T1000 (cell line): Measurements from ENCODE around the gene CCDC27.

Experiments
- DNase-seq: peaks from one replicate; lab custom pipeline; 2025; ENCODE audit warnings: mixed read lengths; lab: John Stamatoyannopoulos, UW

CCDC27 gene

GRCh38 chr1:3777078-3777547 lies 24.9 kb downstream of the CCDC27 start:
- no peak for DNase-seq

GRCh38 chr1:3777647-3778589 lies 25.7 kb downstream of the CCDC27 start:
- DNase-seq = no peak

DNA sequence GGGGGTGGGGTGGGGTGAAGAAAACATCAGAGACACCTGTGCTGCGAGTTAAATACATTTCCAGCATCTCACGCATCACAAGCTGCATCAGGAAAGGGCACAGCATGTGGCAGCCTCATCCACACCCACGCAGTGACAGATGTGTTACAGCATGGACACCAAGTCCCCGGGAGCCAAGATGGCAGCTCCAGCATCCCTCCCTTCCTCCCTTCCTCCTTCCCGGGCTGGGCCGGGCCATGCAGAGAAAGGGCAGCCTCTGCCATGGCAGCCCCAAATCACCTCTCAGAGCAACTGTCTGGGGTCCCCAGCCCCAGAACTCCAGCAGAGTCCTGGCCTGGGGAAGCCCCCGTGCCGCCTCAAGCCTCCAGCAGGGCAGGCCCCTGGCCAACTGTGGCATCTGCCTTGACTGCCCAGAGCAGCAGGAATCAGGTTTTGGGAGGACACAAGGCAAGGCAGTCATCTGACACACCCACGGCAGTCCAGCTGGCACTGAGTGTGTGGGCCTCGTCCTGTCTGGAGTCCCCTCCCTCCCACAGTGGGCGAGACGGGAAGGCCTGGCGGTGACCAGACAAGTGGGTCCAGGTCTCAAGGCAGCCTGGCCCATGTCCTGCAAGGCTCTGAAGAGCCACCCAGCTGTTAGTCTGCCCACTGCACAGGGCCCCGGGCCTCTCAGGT lies 26.5 kb downstream of the CCDC27 start:
- DNase-seq = no peak

DNA sequence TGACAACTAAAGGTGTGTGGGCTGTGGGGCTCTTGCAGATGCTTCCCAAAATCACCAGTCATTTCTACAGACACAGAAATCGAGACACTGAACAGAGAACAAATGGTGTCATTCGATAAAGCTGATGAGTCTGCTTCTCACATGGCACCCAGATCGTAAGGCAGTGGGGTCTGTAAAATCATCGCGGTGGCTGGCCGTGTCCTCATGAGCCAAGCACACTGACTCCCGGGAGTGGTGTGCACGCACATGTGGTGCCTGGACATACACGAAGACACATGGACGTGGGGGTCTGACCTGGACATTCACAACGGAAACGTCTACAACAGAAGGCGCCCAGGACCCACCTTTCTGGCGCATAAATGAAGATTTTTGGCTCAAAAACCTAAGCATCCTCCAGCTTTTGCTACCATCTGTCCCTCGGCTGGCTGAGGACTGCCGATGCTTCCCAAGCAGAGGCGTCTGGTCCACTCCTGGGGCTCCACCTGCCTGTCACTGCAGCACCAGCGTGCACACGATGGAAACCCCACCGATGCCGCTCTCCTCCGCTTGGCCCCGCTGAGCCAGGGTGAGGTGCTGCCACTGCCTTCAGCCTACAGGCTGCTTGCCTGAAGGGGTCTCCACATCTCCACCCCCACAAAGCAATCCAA lies 27.1 kb downstream of the CCDC27 start:
- no peak for DNase-seq

DNA sequence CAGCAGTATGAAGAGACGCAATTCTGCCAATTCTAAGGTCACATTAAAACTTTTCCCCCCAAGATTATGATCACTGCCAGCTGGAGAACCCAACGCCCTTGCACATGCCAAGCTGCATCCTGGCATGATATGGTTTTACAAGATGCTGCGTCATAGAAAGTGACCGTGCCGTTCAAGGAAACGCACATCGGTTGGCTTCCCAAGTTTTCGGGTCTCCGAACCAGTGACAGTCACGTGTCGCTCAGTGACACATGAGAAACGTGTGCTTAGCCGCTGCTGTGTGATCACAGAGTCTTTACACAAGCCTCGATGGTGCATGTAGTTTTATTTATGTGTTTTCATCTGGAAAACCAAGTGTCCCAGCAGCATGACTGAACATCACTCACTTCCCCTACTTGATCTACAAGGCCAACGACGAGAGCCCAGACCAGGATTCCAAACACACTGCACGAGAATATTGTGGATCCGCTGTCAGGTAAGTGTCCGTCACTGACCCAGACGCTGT lies 27.7 kb downstream of the CCDC27 start:
- no peak for DNase-seq

- DNase-seq = no peak
Measured at GRCh38 chr1:3780901-3781300, 28.7 kb downstream of the CCDC27 start.

GRCh38 chr1:3783651-3784474 lies 31.6 kb downstream of the CCDC27 start:
- DNase-seq = no peak

DNA sequence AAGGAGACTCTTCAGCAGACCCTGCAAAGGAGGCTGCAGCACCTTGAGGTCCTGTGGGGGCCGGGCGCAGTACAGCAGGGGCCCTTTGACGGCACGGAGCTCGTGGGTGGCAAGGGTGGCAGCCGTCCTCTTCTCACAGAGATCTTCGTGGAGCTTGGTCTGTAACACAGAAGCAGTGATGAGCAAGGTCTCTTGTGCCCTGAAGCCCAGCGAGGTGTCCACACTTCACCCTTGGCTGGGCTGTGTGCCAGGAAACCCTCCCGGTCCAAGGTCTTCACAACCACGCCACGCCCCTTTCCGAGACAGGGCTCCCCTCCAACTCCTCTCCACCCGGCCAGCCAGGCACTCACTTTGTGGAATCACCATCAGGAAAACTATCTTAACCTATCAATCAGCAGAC lies 32.8 kb downstream of the CCDC27 start:
- DNase-seq = no peak

- no peak for DNase-seq
Measured at GRCh38 chr1:3785456-3786157, 33.4 kb downstream of the CCDC27 start.

DNA sequence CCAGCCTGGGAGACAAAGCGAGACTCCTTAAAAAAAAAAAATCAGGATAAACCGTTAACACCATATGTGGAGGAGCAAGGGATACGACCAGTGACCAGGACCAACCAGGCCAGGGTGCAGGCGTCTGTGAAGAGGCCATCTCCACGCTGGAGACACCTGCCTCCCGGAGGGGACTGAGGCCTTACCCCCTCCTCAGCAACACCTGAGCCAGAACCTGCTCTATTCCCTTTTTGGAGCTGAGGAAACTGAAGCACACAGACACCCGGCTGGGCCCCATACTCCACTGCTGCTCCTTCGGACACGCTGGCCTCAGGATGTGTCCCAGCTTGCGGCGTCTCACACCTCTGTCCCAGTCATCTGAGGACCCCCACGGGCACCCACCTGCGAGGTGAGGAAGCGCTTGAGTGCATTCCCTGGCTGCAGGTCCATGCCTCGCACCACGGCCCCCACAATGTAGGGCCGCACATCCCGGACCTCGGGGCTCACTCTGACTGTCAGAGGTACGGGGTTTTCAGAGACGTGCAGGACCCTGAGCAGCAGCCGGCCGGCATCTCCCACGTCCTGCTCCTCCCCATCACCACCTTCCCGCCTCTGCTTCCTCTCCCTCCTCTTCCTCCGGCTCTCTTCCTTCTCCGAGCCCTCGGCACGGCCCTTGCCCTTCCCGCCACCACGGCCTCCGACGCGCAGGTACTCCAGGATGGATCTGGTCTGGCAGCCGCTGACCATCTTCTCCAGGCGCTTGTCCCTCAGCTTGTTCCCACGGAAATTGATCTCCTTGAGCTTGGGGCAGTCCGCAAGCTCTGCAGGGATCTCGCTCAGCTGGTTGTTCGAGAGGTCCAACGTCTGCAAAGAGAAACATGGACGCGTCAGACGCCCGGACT lies 34.5 kb downstream of the CCDC27 start:
- DNase-seq = no peak

DNA sequence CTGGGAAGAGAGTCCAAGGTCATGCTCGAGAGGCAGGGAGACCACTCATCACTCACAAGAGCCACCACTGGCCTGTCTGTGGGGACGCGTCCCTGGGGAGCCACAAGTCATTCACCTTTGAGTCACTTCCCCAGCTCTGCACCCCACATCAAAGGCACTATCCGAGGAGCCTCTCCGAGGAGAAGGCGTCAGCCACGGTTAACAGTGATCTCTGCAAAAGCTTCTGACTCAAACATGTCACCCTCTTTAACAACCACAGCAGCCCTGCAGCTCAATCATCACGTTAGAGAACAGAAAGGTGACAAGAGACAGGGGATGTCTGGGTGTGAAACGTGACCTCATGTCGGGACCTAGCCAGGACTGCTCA lies 35.1 kb downstream of the CCDC27 start:
- DNase-seq = no peak

DNA sequence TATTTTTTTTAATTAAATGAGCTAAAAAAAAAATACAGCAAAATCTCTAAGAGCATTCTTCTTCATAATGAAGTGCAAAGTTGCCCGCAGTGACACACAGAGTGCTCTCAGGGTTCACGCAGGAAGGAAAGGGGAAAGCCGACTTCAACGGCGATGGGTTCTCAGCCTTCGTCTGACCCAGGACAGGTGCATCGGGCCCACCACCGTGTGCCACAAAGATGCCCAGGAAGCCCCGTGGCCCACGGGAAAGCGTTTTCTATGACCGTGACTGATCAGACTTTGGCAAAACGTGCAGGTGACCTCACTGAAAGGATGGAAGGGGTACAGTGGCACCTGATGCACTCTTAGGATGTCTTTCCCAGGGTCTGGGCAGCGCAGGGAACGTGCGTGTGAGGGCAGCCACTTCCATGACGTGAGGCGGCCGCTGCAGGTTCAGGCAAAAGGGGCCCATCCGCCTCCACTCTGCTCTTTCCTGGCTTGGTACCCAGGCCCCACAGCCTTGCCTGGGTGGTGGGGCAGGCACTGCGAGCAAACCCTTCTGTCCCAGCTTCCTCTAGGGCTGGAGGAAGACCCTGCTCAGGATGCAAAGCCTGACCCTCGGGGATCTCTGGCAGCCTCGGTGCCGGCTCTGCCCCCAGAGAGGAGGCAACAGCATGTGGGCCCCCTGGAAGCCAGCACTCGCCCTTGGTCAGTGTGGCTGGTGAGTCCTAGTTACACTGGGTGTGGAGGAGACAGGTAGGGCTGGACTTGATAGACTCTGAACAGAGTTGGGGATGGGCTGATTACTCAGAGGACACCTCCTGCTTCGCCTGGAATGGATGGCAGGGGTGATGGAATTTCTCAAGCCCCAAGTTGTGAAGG lies 35.7 kb downstream of the CCDC27 start:
- DNase-seq = no peak

- no peak for DNase-seq
Measured at GRCh38 chr1:3788756-3789420, 36.6 kb downstream of the CCDC27 start.

DNA sequence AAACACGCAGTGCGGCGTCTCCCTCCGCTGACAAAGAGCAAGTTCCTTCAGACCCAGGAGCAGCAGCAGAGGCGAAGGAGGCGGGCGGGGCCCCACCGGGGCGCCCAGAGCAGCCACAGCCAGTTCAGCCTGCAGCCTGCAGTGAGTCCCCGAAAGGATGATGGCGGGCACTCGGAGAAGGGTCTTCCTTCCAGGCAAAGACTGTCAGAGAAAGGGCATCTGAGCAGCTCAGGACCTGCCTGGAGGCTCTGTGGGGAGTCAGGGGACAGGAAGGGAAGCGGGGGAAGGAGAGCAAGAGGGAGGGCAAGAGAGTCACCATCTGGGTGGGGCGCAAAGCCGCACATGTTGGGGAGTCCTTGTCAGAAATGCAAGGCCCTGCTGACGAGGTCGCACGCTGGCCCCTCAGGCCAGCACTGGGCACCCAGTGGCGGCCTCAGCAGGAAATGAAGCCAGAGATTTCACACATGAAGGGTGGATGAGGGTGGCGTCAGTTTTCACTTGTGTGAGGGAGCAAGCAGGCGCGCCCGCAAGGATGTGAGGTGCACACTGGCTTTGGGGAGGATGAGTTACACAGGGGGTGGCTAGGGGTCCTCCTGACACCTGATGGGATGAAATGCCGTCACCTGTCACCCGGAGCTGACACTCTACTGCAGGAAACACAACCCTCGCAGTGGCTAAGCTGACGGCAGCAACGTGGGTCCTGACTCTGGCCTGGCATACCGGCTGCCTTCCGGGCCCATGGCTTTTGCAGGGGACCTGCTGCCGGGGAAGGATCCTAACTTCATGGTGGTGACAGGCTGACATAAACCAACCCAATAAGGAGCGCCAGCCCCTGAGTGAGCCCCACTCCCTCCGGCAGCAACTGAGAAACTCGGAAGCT lies 37.4 kb downstream of the CCDC27 start:
- no peak for DNase-seq

DNA sequence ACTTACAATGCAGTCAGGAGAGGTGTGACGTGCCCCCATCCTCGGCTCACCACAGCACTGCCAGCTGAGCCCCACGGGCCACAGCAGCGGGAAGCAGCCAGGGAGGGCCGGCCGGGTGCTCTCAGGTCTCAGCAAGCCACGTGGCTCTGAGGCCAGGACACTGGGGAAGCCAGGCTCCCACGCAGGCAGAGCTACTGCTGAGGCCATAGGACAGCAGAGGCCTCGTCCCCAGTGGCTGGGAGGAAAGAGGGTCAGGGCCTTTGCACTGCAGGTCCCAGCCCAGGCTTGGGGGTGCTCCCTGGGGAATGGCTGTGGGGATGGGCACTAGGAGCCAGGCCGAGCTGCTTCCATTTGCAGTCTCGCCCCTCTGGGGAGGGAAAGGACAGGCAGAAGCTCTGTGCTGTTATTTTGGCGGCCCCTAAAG lies 38.3 kb downstream of the CCDC27 start:
- DNase-seq = no peak

DNA sequence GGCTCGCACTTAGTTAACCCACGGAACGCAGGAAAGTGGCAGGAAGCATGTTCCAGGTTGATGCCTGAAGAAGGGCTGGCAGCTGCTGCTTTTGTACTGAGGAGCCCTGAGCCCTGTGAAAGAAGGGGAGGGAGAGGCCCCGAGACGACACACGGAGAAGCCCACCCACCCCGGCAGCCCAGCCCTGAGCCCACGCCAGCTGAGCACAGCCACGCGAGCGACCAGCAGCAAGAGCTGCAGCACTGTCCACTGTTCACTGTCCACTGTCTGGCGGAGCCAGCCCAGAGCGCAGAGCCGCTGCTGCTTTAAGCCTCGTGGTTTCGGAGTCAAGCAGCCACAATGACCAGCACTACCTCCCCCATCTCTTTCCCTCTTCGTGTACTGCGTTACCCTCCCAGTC lies 38.7 kb downstream of the CCDC27 start:
- DNase-seq = no peak

- DNase-seq = no peak
Measured at GRCh38 chr1:3795453-3796214, 43.4 kb downstream of the CCDC27 start.
